ENCODE data around the gene OR8D4.

DNA sequence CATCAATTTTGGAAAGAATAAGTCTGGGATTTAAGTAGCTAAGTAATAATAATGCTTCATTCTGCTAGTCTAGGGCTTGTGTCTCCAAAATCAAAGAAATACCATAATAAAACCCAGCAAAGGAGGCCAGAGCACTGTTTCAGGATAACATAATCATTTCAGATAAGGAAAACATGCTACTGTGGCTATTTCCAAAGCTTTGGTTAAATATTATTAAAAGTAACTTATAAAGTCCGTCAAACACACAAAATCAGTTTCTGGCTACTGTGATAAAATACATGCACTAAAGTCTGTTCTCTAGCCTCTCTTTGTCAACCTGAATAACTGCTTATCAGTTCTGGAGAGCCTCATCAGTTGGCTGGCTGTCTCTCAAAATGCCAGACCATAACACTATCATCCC, 43.2 kb downstream of the OR8D4 start:
- TF ChIP-seq, protein P1, sequence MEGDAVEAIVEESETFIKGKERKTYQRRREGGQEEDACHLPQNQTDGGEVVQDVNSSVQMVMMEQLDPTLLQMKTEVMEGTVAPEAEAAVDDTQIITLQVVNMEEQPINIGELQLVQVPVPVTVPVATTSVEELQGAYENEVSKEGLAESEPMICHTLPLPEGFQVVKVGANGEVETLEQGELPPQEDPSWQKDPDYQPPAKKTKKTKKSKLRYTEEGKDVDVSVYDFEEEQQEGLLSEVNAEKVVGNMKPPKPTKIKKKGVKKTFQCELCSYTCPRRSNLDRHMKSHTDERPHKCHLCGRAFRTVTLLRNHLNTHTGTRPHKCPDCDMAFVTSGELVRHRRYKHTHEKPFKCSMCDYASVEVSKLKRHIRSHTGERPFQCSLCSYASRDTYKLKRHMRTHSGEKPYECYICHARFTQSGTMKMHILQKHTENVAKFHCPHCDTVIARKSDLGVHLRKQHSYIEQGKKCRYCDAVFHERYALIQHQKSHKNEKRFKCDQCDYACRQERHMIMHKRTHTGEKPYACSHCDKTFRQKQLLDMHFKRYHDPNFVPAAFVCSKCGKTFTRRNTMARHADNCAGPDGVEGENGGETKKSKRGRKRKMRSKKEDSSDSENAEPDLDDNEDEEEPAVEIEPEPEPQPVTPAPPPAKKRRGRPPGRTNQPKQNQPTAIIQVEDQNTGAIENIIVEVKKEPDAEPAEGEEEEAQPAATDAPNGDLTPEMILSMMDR (IDR thresholded peaks at IDR 0.05) = no peak
- no peak for TF ChIP-seq POLR2AphosphoS5 (IDR thresholded peaks at IDR 0.05)

Data from suprapubic skin (tissue), 3 donors.